ENCODE data around the gene DDX3X. TPM values are rescaled to one million over a fixed set of nuclear protein-coding genes. Genes with fewer than 3 reads are reported as not detected.
A peak's percentile ranks its signal among the peaks of the same experiment; 100 is the strongest.

The DDX3X gene
- total RNA-seq, 2 donors from 2014 or later, result 218 to 274 TPM

GRCh38 chrX:41303013-41303412, 30.9 kb upstream of the DDX3X start:
- no peak for TF ChIP-seq CTCF (conservative IDR thresholded peaks at IDR 0.05)
- no peak overlapping the region for H3K27ac Mint-ChIP-seq
- H3K36me3 ChIP-seq (ENCODE audit: control insufficient read depth, insufficient read depth, low read length), result no peaks in the 10 kb centered on the region
- H3K36me3 Mint-ChIP-seq (ENCODE audit: low read depth), result no peaks in the 10 kb centered on the region
- H3K4me3 ChIP-seq (ENCODE audit: low read length), result no peak overlapping the region
- H3K4me3 Mint-ChIP-seq, result no peak overlapping the region
- H3K4me1 Mint-ChIP-seq, result peaks cover 2% of the 10 kb centered on the region
- peaks cover 34% of the 10 kb centered on the region for H3K9me3 Mint-ChIP-seq
- H3K9ac ChIP-seq (ENCODE audit: extremely low read depth, low read length, poor library complexity, severe bottlenecking), result no peak overlapping the region
- H3K27me3 Mint-ChIP-seq (ENCODE audit: insufficient read depth), result no peaks in the 10 kb centered on the region
- no peaks in the 10 kb centered on the region for H3K27me3 ChIP-seq (ENCODE audit: control insufficient read depth, insufficient read depth, low read length, poor library complexity, severe bottlenecking)
- no peaks in the 10 kb centered on the region for H3K4me1 ChIP-seq (ENCODE audit: control insufficient read depth, insufficient read depth, low read length)
- no peak for DNase-seq
- H3K9me3 ChIP-seq (ENCODE audit: control insufficient read depth, low read length), result no peaks in the 10 kb centered on the region
- WGBS, 2 experiments (ENCODE audit: insufficient coverage in 1 of 2, insufficient read length in 1 of 2), result 91 to 98% methylated on average over 6 of the region's 6 CpGs
- H3K27ac ChIP-seq (ENCODE audit: low read depth, low read length), result no peak overlapping the region

GRCh38 chrX:41304178-41304577, 29.8 kb upstream of the DDX3X start:
- no peak for TF ChIP-seq CTCF (conservative IDR thresholded peaks at IDR 0.05)
- Histone ChIP-seq H3K9me3 (ENCODE audit: control insufficient read depth, low read length) (no peaks in the 10 kb centered on the region), H3K4me1 (ENCODE audit: control insufficient read depth, insufficient read depth, low read length) (no peaks in the 10 kb centered on the region), H3K36me3 (ENCODE audit: control insufficient read depth, insufficient read depth, low read length) (no peaks in the 10 kb centered on the region), H3K9ac (ENCODE audit: extremely low read depth, low read length, poor library complexity, severe bottlenecking) (no peak overlapping the region), H3K27ac (ENCODE audit: low read depth, low read length) (no peak overlapping the region), H3K4me3 (ENCODE audit: low read length) (no peak overlapping the region), H3K27me3 (ENCODE audit: control insufficient read depth, insufficient read depth, low read length, poor library complexity, severe bottlenecking) (no peaks in the 10 kb centered on the region)
- Mint-ChIP-seq H3K27ac (no peak overlapping the region), H3K9me3 (peaks cover 31% of the 10 kb centered on the region), H3K27me3 (ENCODE audit: insufficient read depth) (no peaks in the 10 kb centered on the region), H3K4me1 (no peaks in the 10 kb centered on the region), H3K36me3 (ENCODE audit: low read depth) (no peaks in the 10 kb centered on the region), H3K4me3 (no peak overlapping the region)
- peak; percentile 71 for DNase-seq
- 79% methylated on average over 9 of the region's 9 CpGs; no CpG with 5 or more reads in 1 of the 2 experiments for WGBS, 2 experiments (ENCODE audit: insufficient coverage in 1 of 2, insufficient read length in 1 of 2)

- H3K27me3 ChIP-seq (ENCODE audit: control insufficient read depth, insufficient read depth, low read length, poor library complexity, severe bottlenecking), result no peaks in the 10 kb centered on the region
- no peaks in the 10 kb centered on the region for H3K9me3 ChIP-seq (ENCODE audit: control insufficient read depth, low read length)
- H3K27ac Mint-ChIP-seq, result no peak overlapping the region
- H3K9me3 Mint-ChIP-seq, result peaks cover 33% of the 10 kb centered on the region
- no peak for DNase-seq
- no peaks in the 10 kb centered on the region for H3K4me1 Mint-ChIP-seq
- H3K4me3 Mint-ChIP-seq, result no peak overlapping the region
- WGBS, 2 experiments (ENCODE audit: insufficient coverage in 1 of 2, insufficient read length in 1 of 2), result 90% methylated on average over 5 of the region's 5 CpGs; no CpG with 5 or more reads in 1 of the 2 experiments
- no peak for TF ChIP-seq CTCF (conservative IDR thresholded peaks at IDR 0.05)
- H3K27ac ChIP-seq (ENCODE audit: low read depth, low read length), result no peak overlapping the region
- H3K36me3 Mint-ChIP-seq (ENCODE audit: low read depth), result no peaks in the 10 kb centered on the region
- no peaks in the 10 kb centered on the region for H3K4me1 ChIP-seq (ENCODE audit: control insufficient read depth, insufficient read depth, low read length)
- no peak overlapping the region for H3K4me3 ChIP-seq (ENCODE audit: low read length)
- no peaks in the 10 kb centered on the region for H3K36me3 ChIP-seq (ENCODE audit: control insufficient read depth, insufficient read depth, low read length)
- no peak overlapping the region for H3K9ac ChIP-seq (ENCODE audit: extremely low read depth, low read length, poor library complexity, severe bottlenecking)
- no peaks in the 10 kb centered on the region for H3K27me3 Mint-ChIP-seq (ENCODE audit: insufficient read depth)
Observed at GRCh38 chrX:41308884-41309647, 24.9 kb upstream of the DDX3X start.
